ENCODE data around the gene PEX11A.

PEX11A gene

GRCh38 chr15:89647191-89647851 is 43.2 kb downstream of the PEX11A start:
- H3K4me3 ChIP-seq (replicated peaks; ENCODE audit: low read depth, low read length) = no peak overlapping the region
- peak; percentile 91 for TF ChIP-seq CTCF (IDR thresholded peaks at IDR 0.05; ENCODE audit: low read length, missing control alignments)
- peak; percentile 68 for DNase-seq (ENCODE audit: low read depth)

- TF ChIP-seq CTCF (IDR thresholded peaks at IDR 0.05; ENCODE audit: low read length, missing control alignments) = no peak
- H3K4me3 ChIP-seq (replicated peaks; ENCODE audit: low read depth, low read length) = no peak overlapping the region
- no peak for DNase-seq (ENCODE audit: low read depth)
Observed at GRCh38 chr15:89646416-89647141, 44.0 kb downstream of the PEX11A start.

- no peak for TF ChIP-seq CTCF (IDR thresholded peaks at IDR 0.05; ENCODE audit: low read length, missing control alignments)
- no peak overlapping the region for H3K4me3 ChIP-seq (replicated peaks; ENCODE audit: low read depth, low read length)
- DNase-seq (ENCODE audit: low read depth) = no peak
Observed at GRCh38 chr15:89645680-89646079, 44.9 kb downstream of the PEX11A start.

GRCh38 chr15:89642106-89642505 is 48.4 kb downstream of the PEX11A start:
- no peak for DNase-seq (ENCODE audit: low read depth)
- no peak overlapping the region for H3K4me3 ChIP-seq (replicated peaks; ENCODE audit: low read depth, low read length)
- TF ChIP-seq CTCF (IDR thresholded peaks at IDR 0.05; ENCODE audit: low read length, missing control alignments) = no peak

- no peak overlapping the region for H3K4me3 ChIP-seq (replicated peaks; ENCODE audit: low read depth, low read length)
- DNase-seq (ENCODE audit: low read depth) = no peak
- TF ChIP-seq CTCF (IDR thresholded peaks at IDR 0.05; ENCODE audit: low read length, missing control alignments) = no peak
Observed at GRCh38 chr15:89641053-89641452, 49.5 kb downstream of the PEX11A start.

- DNase-seq (ENCODE audit: low read depth) = no peak
- no peak overlapping the region for H3K4me3 ChIP-seq (replicated peaks; ENCODE audit: low read depth, low read length)
- no peak for TF ChIP-seq CTCF (IDR thresholded peaks at IDR 0.05; ENCODE audit: low read length, missing control alignments)
Observed at GRCh38 chr15:89640245-89640644, 50.3 kb downstream of the PEX11A start.
